GM19238 (cell line): ENCODE data around the gene NEU1.
"Not testable (repeated sequence)": the region's sequence is repeated elsewhere in the genome, so short reads cannot be mapped to it uniquely, and the experiment has no call there.

Experiments
- DNase-seq: peaks from one replicate; pipeline ENCODE4 v3.0.0; 2011; ENCODE audit warnings: low spot score; ENCODE audit not compliant: insufficient read length

Gene NEU1

DNA sequence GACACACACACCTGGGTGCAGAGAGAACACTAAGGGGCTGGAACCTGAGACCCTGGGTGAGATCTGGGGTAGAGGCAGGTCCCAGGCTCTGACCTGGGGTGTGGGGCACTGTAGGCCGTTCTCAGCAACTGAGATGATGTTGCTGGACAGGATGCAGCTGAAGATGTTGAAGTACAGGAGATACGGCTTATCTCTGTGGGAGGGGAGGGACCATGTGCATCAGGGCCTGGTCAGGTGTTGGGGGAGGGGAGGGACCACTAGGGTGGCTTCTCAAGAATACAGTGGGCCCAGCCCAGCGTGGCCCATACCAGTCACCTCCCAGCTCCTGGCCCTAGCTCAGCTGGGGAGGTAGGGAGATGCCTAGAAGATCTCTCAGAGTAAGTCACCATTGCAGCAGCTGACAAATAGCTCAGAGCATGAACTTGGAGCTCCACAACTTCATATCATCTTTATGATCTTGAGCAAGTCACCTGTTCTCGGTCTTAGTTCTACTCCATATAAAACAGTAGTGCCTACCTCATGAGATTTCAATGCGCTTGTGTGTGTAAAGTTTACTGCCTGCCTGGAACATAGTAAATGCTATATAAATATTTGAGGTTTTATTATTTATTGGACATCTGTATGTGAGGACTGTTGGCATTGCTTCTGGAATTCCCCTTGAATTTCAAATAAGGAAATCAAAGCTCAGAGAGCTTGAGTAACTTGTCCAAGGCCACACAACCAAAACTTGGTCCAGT lies 12.4 kb upstream of the NEU1 start:
- DNase-seq = no peak

DNA sequence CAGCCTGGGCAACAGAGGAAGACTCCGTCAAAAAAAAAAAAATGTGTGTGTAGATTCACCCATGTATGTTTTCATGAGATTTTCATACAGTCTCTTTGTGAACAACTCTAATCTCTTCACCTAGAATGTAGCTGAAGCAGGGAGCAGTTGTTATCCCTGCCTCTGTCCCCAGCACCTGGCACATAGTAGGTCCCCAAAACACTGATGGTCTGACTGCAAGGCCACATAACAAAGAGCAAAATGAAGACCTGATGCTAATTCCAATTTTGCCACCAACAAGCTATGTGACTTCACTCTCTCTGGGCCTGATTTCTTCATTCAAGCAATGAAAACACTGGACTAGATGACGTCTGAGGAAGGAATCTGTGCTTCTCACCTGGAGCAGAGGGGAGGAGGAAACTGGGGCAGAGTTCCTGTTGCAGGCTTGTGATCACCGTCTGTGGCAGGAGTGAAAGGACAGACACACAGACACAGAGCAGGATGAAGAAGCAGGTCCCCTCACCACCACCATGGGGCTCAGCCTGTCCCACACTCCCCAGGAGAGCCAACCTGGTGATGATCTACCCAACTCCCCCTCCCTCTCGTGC lies 11.6 kb upstream of the NEU1 start:
- DNase-seq = no peak

DNA sequence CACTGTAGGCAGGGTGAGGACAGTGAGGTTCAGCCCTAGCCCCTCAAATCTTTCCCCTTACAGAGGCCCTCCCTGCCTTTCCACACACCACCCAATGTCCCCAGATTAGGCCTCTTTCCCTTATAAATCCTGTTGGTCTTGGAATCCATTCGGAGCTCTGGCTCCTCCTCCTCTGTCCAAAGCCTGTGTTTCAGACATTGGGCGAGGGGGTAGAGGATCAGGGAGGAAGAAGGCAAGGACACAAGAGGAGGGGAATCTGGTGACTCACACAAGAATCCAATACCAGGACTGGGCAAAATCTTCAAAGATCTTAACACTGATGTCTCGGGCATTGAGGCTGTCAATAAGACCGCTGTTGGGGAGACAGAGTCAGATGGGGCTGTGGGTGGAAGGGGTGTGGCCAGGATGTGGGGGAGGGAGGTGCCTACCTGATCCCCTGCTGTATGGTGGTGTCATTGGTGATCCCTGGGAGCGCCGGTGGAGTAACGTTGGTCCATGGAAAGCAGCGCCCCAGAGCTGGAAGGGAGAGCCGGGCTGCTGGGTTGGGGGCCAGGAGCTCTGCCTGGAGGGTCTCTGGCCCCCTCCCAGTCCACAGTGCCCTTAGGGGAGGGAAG lies 8.5 kb upstream of the NEU1 start:
- DNase-seq = no peak

DNA sequence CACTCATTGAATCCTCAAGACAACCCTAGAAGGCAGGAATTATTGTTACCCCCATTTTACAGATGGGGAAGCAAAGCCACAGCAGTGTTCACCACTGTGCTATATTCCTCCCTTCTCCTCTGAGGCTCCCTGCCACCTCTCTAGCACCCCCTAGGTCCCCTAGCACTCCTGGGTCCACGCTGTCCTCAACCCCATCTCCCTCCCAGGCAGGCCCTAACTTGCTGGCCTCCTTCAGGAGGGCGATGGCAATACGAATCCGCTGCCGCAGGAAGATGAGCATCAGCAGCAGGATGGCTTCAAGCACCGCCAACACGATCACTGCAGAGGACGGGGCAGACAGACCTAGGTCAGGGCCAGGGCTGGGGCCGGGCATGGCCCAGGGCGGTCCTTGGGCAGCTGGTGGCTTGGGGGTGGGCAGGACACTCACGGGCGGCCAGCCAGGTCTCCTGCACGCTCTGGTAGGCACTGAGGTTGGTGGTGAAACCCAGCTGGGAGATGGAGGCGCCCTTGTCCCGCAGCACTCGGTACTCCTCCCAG lies 7.8 kb upstream of the NEU1 start:
- no peak for DNase-seq

DNA sequence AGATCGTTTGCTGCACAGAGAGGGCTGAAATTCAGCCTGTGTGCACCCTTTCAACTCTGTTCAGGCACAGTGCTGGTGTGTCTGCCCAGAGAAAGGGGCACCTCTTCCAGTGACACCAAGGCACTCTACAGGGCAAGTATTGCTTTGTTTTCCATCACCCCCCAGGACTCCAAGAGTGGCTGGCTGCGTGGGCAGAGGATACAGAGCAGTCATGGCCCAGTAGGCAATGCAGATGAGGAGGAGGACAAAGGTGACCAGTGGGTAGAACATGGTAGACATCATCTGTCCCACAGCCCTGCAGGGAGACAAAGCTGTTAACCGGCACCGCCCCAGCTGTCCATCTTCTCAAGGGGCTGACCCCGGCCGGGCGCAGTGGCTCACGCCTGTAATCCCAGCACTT lies 6.7 kb upstream of the NEU1 start:
- DNase-seq = no peak

DNA sequence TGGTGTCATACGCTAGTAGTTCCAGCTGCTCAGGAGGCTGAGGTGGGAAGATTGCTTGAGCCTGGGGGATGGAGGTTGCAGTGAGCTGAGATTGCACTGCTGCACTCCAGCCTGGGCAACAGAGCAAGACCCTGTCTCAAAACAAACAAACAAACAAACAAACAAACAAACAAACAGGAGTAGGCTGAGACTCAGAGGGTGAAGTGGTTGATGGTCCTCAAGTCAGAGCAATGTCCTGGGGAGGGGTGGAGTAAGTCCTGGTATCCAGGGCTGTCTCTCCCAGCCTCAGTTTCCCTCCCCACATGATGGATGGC lies 6.0 kb upstream of the NEU1 start:
- DNase-seq = not testable (repeated sequence)

DNA sequence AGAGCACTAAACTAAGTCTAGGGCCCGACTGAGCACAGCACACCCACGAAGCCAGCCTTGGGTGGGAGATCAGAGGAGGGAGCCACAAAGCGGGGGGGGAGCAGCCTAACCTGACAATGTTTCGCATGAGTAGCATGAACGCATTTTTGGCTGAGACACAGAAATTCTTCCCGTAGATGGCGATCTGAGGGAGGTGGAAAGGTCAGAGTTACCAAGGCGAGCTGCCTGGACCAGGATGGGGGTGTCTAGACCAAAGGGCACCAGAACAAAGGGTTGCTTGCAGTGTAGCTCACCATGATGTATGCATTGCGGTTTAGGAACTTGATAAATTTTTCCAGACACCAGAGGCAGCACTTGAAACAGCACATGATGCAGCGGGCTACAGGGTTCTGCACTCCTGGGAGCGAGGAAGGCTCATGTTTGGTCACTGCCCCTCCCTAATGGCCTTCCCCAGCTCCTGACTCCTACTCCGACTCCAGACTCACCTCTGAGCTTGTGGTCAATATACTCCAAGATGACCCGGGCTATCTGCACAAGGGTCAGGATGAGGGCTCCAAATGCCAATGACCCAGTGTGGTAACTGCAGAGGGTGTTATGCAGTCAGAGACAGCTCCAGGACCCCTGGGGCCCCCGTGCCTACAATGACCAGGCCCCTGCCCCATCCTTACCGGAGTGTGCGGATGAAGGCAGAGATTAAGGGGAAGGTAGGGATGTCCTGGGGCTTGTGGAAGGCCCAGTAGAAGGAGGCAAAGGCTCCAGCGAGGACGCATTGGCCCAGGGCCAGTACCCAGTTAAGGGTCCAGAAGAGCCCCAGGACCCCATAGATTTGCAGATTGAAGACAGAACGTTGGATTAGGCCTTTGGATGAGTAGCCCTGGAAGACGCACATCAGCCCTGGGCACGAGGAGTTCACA lies 2.8 kb upstream of the NEU1 start:
- no peak for DNase-seq

DNA sequence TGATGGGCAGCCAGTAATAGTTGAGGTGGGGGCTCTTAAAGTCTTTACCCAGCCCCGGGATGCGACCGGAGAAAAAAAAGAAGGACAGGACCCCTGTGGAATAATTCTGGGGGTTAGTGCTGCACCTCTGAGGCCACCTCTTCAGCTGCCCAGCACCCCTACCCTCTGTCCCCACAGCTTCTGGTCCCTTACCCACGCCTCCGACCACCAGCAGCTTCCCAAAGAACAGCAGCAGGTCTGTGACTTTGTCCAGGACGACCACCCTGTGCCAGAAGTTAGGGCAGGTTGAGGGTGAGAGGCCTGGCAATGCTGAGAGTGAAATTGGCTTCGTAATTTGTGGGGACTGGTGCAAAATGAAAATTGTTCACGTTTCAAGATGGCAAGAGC lies 2.2 kb upstream of the NEU1 start:
- DNase-seq = no peak

DNA sequence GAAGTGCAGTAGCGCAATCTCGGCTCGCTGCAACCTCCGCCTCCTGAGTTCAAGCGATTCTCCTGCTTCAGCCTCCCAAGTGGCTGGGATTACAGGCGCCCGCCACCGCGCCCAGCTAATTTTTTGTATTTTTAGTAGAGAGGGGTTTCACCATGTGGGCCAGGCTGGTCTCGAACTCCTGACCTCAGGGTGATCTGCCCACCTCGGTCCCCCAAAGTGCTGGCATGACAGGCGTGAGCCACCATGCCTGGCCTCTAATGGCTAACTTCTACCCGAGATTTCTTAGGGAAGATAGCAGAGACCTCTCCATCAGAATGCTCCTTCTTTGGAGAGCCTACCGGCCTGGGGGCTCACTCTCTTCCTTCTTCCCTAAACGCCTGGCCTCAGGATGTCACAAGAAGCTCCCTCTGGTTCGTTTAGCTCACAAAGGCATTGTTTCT lies 1.5 kb upstream of the NEU1 start:
- DNase-seq = not testable (repeated sequence)

DNA sequence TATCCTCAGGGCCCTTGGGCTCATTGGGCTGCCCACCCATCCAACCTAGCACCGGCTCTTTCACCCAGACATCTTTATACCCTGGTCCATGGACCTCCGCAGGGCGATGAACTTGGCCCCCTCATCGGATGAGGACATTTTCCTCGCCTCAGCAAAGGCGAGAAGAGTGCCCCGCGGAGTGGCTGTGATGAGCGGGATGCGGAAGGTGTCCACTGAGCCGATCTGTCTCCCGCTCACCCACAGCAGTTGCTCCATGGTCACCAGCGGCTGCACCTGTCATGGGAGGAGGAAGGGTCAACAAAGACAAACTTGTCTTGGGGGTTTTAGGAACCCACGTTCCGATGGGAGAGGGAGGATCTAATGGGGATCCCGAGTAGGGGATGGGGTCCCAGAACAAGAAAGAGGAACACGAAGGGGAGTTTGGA lies 690 bp downstream of the NEU1 start:
- no peak for DNase-seq

DNA sequence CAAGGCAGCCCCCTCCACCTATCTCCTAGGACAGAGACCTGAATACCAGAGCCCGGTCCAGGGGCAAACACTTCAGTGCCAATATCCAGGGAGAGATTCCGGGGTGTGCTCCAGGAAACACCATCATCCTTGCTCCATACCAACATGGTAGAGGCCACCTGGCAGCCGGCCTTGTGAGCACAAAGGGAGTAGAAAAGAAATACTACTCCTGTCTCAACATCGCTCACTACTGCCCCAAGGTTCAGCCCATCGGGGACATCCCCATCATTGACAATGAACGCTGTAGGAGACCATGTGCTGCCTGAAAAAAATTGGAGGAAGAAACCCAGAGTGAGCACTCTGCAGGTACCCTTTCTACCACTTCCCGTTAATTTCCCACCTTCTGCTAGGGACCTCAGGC lies 1.5 kb downstream of the NEU1 start:
- DNase-seq = no peak

DNA sequence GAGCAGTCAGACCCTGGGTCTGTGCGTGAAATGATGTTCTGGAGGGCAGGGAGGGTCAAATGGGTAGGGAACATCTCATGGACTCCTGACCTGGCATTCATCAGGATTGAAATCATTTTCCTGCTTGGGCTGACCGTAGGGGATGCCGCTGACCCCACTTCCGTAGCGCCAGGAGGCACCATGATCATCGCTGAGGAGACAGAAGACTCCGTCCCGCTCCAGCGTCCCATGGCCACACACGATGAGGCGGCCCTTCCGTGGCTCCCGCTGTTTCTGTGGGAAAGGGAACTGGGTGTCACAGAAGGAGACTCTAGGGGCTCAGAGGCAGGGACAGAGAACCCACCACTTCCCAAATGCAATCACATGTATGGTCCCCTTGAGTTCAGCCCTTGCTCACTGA lies 2.3 kb downstream of the NEU1 start:
- DNase-seq = no peak

DNA sequence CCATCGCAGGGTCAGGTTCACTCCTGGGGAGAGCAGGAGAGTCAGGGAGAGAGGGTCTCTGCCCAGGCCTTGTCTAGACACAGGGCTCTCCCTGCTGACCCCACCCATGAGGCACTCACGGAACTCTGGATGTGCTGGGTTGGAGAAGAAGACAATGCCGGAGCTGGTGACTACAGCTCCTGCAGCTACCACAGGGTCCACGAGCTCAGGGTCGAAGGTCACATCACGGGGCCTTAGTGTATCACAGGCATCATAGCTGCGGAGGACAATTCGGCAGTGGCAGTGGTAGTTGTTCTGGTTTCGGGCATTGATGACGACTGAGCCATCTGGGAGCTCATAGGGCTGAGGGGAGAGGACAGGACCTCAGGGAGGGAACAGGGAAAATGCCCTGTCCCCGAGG lies 2.7 kb downstream of the NEU1 start:
- no peak for DNase-seq

DNA sequence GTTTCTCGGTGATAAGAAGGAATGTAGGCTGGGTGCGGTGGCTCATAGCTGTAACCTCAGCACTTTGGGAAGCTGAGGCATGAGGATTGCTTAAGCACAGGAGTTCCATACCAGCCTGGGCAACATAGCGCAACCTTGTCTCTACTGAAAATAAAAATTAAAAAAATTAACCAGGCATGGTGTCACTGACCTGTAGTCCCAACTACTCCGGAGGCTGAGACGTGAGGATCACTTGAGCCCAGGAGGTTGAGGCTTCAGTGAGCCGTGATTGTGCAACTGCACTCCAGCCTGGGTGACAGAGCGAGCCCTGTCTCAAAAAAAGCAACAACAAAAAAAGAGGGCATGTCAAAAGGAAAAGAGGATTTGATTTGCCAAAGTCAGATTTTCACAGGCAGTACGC lies 3.9 kb downstream of the NEU1 start:
- no peak for DNase-seq

DNA sequence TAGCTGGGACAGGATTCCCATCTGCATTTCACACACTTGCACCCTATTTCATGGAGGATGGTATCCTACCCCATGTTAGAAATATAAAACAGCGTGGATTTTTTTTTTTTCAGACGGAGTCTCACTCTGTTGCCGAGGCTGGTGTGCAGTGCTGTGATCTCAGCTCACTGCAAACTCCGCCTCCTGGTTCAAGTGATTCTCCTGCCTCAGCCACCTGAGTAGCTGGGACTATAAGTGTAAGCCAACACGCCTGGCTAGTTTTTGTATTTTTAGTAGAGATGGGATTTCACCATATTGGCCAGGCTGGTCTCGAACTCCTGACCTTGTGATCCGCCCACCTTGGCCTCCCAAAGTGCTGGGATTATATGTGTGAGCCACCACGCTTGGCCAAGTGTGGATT lies 4.8 kb downstream of the NEU1 start:
- DNase-seq = not testable (repeated sequence)

DNA sequence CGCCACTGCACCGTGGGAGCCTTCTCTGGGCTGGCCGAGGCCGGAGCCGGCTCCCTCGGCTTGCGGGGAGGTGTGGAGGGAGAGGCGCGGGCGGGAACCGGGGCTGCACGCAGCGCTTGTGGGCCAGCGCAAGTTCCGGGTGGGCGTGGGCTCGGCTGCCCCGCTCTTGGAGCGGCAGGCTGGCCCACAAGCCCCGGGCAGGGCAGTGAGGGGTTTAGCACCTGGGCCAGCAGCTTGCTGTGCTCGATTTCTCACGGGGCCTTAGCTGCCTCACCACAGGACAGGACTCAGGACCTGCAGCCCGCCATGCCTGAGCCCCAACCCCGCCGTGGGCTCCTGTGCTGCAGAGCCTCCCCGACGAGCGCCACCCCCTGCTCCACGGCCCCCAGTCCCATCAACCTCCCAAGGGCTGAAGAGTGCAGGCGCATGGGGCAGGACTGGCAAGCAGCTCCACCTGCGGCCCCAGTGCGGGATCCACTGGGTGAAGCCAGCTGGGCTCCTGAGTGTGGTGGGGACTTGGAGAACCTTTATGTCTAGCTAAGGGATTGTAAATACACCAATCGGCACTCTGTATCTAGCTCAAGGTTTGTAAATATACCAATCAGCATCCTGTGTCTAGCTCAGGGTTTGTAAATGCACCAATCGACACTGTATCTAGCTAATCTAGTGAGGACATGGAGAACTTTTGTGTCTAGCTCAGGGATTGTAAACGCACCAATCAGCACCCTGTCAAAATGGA lies 10.5 kb downstream of the NEU1 start:
- not testable (repeated sequence) for DNase-seq

DNA sequence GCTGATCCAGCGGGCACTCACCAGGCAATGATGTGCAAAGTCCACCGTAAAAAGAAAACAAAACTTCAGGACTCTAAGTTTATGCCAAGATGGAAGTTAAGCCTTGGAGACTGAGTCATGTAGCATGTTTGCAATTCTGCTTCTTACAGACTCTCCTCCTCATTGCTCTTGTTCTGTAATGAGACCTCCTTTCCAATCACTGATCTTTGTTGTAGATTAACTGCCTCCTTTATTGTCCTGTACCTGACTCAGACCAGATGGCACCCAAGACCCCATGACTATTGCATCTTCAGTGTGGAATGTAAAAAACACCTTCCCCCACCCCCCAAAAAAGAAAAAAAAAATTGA lies 11.2 kb downstream of the NEU1 start:
- no peak for DNase-seq

DNA sequence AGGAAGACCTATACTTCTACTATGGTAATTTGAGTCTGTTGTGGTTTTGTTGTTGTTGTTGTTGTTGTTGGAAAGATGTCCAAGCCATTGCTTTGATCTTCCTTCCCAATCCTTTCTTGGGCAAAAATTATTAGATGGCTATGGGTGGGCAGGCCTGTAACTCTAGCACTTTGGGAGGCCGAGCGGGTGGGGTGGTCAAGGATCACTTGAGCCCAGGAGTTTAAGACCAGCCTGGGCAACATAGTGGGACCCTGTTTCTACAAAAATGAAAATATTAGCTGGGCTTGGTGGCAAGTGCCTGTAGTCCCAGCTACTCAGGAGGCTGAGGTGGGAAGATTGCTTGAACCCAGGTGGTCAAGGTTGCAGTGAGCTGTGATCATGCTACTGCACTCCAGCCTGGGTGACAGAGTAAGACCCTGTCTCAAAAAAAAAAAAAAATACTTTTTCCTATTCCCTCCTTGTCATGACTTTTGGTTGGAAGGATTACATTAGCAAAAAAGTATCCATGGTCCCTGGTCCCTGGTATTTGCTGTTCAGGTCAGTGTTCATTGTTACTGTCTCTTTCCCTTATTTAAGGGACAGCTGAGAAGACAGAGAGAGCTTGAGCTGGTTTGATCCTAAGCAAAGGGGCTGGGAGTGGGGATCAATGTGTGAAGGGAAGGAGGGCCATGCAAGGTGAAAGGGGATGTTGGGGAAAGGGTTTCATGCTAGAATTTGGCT lies 11.7 kb downstream of the NEU1 start:
- DNase-seq = no peak

DNA sequence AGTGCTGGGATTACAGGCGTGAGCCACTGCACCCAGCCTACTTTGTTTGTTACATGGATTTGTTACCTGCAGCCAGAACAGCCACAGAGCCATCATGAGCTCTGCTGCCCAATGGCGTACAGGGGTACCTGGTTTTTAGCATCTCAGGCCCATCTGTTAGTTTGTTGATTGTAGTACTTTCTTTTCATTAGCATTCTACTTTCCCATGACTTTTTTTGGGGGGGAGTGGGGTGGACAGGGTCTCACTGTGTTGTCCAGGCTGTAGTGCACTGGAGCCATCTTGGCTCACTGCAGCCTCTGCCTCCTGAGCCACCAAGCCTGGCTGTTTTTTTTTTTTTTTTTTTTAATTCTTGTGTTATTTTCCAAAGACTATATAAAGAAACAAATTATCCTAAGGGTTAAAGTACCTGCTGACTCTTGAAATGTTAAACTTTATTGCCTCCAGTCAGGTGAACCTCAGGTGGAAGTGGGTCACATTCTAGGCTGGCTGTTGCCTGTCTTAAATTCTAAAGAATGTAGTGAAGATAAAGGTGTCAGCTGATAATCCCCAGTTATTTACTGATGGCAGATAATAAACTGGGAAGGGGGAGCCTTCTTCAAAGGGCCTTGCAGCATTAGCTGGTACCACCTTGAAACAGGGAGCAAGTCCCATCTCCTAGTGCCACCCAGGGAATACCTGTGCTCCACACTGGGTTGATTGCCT lies 15.2 kb downstream of the NEU1 start:
- no peak for DNase-seq

DNA sequence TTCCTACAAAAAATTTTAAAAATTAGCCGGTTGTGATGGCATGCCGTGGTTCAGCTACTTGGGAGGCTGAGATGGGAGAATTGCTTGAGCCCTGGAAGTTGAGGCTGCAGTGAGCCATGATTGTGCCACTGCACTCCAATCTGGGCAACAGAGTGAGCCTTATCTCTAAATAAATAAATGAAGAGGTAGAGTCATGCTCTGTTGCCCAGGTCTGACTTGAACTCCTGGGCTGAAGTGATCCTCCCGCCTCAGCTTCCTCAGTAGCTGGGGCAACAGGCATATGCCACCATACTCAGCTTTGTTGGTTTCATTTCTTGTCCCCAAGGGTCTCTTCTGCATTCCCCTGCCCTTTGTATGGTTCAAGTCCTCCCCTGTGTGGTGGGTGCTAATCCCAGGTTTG lies 18.1 kb downstream of the NEU1 start:
- no peak for DNase-seq
